ENCODE measurements around the gene BPGM. TPM values are rescaled to one million over a fixed set of nuclear protein-coding genes. Genes with fewer than 3 reads are reported as not detected.

BPGM gene
- total RNA-seq, 1 experiment from 2014 or later: 32.5 TPM

DNA sequence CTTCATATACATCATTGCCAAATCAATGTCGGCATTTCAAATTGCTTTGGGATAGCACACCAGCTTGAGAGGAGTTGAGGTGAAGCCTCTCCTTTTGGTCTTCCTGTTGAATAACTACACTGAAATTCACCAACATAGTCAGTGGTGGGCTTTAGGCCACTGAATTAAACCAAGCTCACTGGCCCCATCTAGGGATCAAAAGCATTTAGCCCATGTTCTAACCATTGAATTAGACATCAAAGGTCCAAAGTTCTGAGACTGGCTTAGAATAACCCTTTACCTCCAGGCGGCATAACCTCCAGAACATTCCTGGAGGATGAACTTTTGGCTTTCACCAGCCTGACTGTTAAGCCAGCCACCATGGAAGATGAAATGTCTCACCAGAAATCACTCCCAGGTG, 54.6 kb downstream of the BPGM start:
- CTCF ChIA-PET: interaction anchor here (1.0 to 1.5 kb wide), 3 partner anchors 56 to 68 kb away, joined by 3 to 4 read pairs (median 3); no protein-coding TSS in a partner anchor
- H3K27ac Mint-ChIP-seq (ENCODE audit: unreplicated experiment): no peak overlapping the region
- intact Hi-C loops (cut with micrococcal nuclease; ENCODE audit: unreplicated experiment): loop anchor here (1.0 to 10.0 kb wide), 2 partner anchors 68 to 474 kb away; partner anchors contain the start of gene CYREN
- peaks cover 15% of the 10 kb centered on the region for H3K27me3 Mint-ChIP-seq (ENCODE audit: unreplicated experiment)
- H3K36me3 Mint-ChIP-seq (ENCODE audit: insufficient read depth, unreplicated experiment): no peaks in the 10 kb centered on the region
- H3K9me3 Mint-ChIP-seq (ENCODE audit: low read depth, unreplicated experiment): no peaks in the 10 kb centered on the region
- H3K4me1 Mint-ChIP-seq (ENCODE audit: low read depth, unreplicated experiment): no peaks in the 10 kb centered on the region
- DNase-seq: peak; percentile 29
- no TSS peak for BruUV-seq (replicated peaks)
- TF ChIP-seq, protein P1, sequence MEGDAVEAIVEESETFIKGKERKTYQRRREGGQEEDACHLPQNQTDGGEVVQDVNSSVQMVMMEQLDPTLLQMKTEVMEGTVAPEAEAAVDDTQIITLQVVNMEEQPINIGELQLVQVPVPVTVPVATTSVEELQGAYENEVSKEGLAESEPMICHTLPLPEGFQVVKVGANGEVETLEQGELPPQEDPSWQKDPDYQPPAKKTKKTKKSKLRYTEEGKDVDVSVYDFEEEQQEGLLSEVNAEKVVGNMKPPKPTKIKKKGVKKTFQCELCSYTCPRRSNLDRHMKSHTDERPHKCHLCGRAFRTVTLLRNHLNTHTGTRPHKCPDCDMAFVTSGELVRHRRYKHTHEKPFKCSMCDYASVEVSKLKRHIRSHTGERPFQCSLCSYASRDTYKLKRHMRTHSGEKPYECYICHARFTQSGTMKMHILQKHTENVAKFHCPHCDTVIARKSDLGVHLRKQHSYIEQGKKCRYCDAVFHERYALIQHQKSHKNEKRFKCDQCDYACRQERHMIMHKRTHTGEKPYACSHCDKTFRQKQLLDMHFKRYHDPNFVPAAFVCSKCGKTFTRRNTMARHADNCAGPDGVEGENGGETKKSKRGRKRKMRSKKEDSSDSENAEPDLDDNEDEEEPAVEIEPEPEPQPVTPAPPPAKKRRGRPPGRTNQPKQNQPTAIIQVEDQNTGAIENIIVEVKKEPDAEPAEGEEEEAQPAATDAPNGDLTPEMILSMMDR (IDR thresholded peaks at IDR 0.05; ENCODE audit: unreplicated experiment): peak; percentile 53
- no peak overlapping the region for H3K4me3 Mint-ChIP-seq (ENCODE audit: low read depth, unreplicated experiment)

DNA sequence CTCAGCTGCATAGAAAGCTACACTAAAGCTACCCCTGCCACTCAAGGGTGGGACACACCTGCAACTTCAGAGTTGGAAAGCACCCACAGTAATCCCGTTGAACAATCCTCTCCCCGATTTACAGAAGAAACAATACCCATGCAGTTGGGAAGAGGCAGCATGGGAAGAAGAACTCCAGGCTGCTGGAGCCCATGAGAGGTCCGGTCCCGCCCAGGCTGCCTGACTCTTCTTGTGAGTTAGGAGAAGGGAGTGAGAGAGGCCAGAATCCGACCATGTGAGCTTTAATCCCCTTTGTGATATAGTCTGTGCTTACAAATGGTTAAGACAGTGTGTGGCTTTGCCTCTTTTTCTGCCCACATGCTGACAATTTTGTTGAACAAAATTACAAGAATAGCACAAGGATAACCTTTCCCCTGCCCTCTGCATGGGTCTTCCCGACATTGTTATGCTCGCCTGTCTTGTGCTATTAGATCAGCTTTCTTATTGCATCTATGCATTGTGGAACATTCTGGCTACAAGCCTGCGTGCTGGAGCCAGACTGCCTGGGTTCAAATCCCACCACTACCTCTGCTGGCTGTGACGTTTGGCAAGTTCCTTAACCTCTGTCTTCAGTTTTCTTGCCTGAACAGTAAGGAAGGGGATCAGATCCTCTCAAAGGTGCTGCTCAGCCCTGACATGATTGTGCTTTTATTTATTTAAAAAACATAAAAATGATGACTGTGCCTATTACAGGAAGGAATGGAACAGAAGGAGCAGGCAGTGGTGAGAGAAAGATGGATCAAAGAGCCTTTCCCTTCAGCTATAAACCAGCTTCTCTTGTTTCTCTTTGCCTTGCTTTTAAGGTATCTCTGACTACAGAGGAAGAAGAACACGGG, 56.0 kb downstream of the BPGM start:
- no peak for DNase-seq
- no peaks in the 10 kb centered on the region for H3K4me1 Mint-ChIP-seq (ENCODE audit: low read depth, unreplicated experiment)
- BruUV-seq (replicated peaks): no TSS peak
- no peaks in the 10 kb centered on the region for H3K36me3 Mint-ChIP-seq (ENCODE audit: insufficient read depth, unreplicated experiment)
- TF ChIP-seq, protein P1 (IDR thresholded peaks at IDR 0.05; ENCODE audit: unreplicated experiment): no peak
- H3K27ac Mint-ChIP-seq (ENCODE audit: unreplicated experiment): no peak overlapping the region
- intact Hi-C loops (cut with micrococcal nuclease; ENCODE audit: unreplicated experiment): loop anchor here (10.0 kb wide), 1 partner anchor 472 kb away; the partner anchor contains the start of gene CYREN
- no peaks in the 10 kb centered on the region for H3K9me3 Mint-ChIP-seq (ENCODE audit: low read depth, unreplicated experiment)
- CTCF ChIA-PET: interaction anchor here (1.1 to 1.5 kb wide), 2 partner anchors 58 to 70 kb away, joined by 3 to 4 read pairs; no protein-coding TSS in a partner anchor
- H3K27me3 Mint-ChIP-seq (ENCODE audit: unreplicated experiment): peaks cover 15% of the 10 kb centered on the region
- H3K4me3 Mint-ChIP-seq (ENCODE audit: low read depth, unreplicated experiment): no peak overlapping the region

- H3K4me3 Mint-ChIP-seq (ENCODE audit: low read depth, unreplicated experiment): no peak overlapping the region
- H3K4me1 Mint-ChIP-seq (ENCODE audit: low read depth, unreplicated experiment): no peaks in the 10 kb centered on the region
- no peak overlapping the region for H3K27ac Mint-ChIP-seq (ENCODE audit: unreplicated experiment)
- no peaks in the 10 kb centered on the region for H3K9me3 Mint-ChIP-seq (ENCODE audit: low read depth, unreplicated experiment)
- intact Hi-C loops (cut with micrococcal nuclease; ENCODE audit: unreplicated experiment): loop anchor here (10.0 kb wide), 1 partner anchor 472 kb away; the partner anchor contains the start of gene CYREN
- no TSS peak for BruUV-seq (replicated peaks)
- CTCF ChIA-PET: interaction anchor here (1.1 kb wide), 1 partner anchor 58 kb away, joined by 3 read pairs; no protein-coding TSS in a partner anchor
- DNase-seq: no peak
- TF ChIP-seq, protein P1 (IDR thresholded peaks at IDR 0.05; ENCODE audit: unreplicated experiment): no peak
- peaks cover 15% of the 10 kb centered on the region for H3K27me3 Mint-ChIP-seq (ENCODE audit: unreplicated experiment)
- H3K36me3 Mint-ChIP-seq (ENCODE audit: insufficient read depth, unreplicated experiment): no peaks in the 10 kb centered on the region
These were observed 56.6 kb downstream of the BPGM start for GRCh38 chr7:134703241-134703594.

DNA sequence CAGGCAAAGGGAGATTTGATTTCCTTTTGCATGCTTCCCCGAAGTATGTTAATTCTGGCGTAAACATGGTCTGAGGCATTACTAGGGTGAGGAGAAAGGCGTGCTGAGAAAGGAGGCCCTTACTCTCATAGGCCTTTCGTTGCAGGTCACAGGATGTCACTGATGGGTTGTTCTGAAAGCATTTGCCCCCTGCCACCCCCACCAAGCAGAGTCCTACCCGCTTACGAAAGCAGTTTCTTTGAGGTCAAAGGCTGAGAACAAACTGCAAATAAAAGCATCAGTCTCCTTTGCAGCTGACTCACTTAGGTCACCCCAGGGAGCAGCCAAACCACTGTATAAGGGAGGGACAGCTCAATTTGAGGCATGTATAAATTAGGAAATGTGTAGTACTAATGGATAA, 57.1 kb downstream of the BPGM start:
- Mint-ChIP-seq H3K9me3 (ENCODE audit: low read depth, unreplicated experiment) (no peaks in the 10 kb centered on the region), H3K27me3 (ENCODE audit: unreplicated experiment) (peaks cover 15% of the 10 kb centered on the region), H3K27ac (ENCODE audit: unreplicated experiment) (no peak overlapping the region), H3K36me3 (ENCODE audit: insufficient read depth, unreplicated experiment) (no peaks in the 10 kb centered on the region), H3K4me3 (ENCODE audit: low read depth, unreplicated experiment) (no peak overlapping the region), H3K4me1 (ENCODE audit: low read depth, unreplicated experiment) (no peaks in the 10 kb centered on the region)
- intact Hi-C loops (cut with micrococcal nuclease; ENCODE audit: unreplicated experiment): loop anchor here (10.0 kb wide), 1 partner anchor 471 kb away; the partner anchor contains the start of gene CYREN
- DNase-seq: no peak
- CTCF ChIA-PET: interaction anchor here (1.1 kb wide), 1 partner anchor 59 kb away, joined by 3 read pairs; no protein-coding TSS in a partner anchor
- TF ChIP-seq, protein P1 (IDR thresholded peaks at IDR 0.05; ENCODE audit: unreplicated experiment): no peak
- BruUV-seq (replicated peaks): no TSS peak

Measured in Calu3 (cell line).